ENCODE measurements around the gene RPIA. TPM values are rescaled to one million over a fixed set of nuclear protein-coding genes. Genes with fewer than 3 reads are reported as not detected.

The RPIA gene
- total and polyA plus RNA-seq, 9 of the 15 experiments (the other 6 are each of a cell fraction or from before 2014, with no cell fraction given), result 7.8 to 41.2 (median 25.8) TPM

GRCh38 chr2:88713408-88713807 is 21.9 kb downstream of the RPIA start:
- no TSS peak for BruUV-seq (replicated peaks)
- in situ Hi-C loops (cut with MboI) (no loop called here), intact Hi-C loops (cut with micrococcal nuclease) (no loop called here)
- no peak for DNase-seq (ENCODE audit: extremely low read depth in 1 of 4, low spot score in 3 of 4)
- H3K79me2 ChIP-seq (ENCODE audit: control insufficient read depth, insufficient read depth, low read length), result peaks cover 26% of the 10 kb centered on the region; the same call in 2 of the 3 replicates
- no peak overlapping the region for H3K27ac ChIP-seq (ENCODE audit: extremely low read depth, low read depth, low read length)
- no peaks in the 10 kb centered on the region for H3K27me3 ChIP-seq (ENCODE audit: control insufficient read depth in 2 of 2, insufficient read depth in 2 of 2, low read length in 2 of 2)
- H3K9ac ChIP-seq (ENCODE audit: insufficient read depth in 1 of 2, low read depth in 2 of 2, low read length in 2 of 2), result no peak overlapping the region
- TF ChIP-seq TRIM24 (IDR thresholded peaks at IDR 0.05) (no peak), PURB (CRISPR knock-in tag; IDR thresholded peaks at IDR 0.05; ENCODE audit: low read depth) (no peak), ZNF561 (CRISPR knock-in tag; conservative IDR thresholded peaks at IDR 0.05) (no peak), CHD1 (IDR thresholded peaks at IDR 0.05; ENCODE audit: low read length) (no peak), YY1 (IDR thresholded peaks at IDR 0.05; ENCODE audit: borderline replicate concordance in 1 of 3, control insufficient read depth in 1 of 3, extremely low read depth in 1 of 3, insufficient read depth in 3 of 3, insufficient read length in 1 of 3, insufficient replicate concordance in 2 of 3, low read depth in 1 of 3, low read length in 2 of 3) (no peak), ZNF133 (CRISPR knock-in tag; IDR thresholded peaks at IDR 0.05) (no peak), ZBTB11 (CRISPR knock-in tag; IDR thresholded peaks at IDR 0.05) (no peak), GTF3C2 (IDR thresholded peaks at IDR 0.05; ENCODE audit: borderline replicate concordance, extremely low read depth, insufficient read length) (no peak), BCOR (IDR thresholded peaks at IDR 0.05) (no peak), ETV1 (tag; conservative IDR thresholded peaks at IDR 0.05; ENCODE audit: low read depth) (no peak)
- peaks cover 0 to 3% of the 10 kb centered on the region in 2 experiments; a peak in 2 of 5 replicates for H3K4me1 ChIP-seq (replicated peaks in 1 of 2; ENCODE audit: control insufficient read depth in 2 of 2, insufficient read depth in 2 of 2, low read length in 2 of 2)
- H3K9me1 ChIP-seq (ENCODE audit: control insufficient read depth, insufficient read depth, low read length), result no peaks in the 10 kb centered on the region
- H3K36me3 ChIP-seq (ENCODE audit: control insufficient read depth, insufficient read depth, low read length), result no peaks in the 10 kb centered on the region
- no peak overlapping the region for H2AFZ ChIP-seq (ENCODE audit: low read depth, low read length)
- FAIRE-seq, result no peak
- H3K4me2 ChIP-seq (ENCODE audit: insufficient read depth, low read length), result no peak overlapping the region
- H4K20me1 ChIP-seq (replicated peaks; ENCODE audit: control insufficient read depth, insufficient read depth, low read length), result no peaks in the 10 kb centered on the region
- H3K9me3 ChIP-seq (replicated peaks; ENCODE audit: control insufficient read depth, insufficient read depth, low read depth, low read length), result no peaks in the 10 kb centered on the region
- H3K4me3 ChIP-seq, result no peak overlapping the region
- POLR2A ChIA-PET, result interaction anchor here (0.7 kb wide), 1 partner anchor 87 kb away, joined by 6 read pairs; no protein-coding TSS in a partner anchor
- 91% methylated on average over 4 of the region's 4 CpGs for WGBS (ENCODE audit: insufficient coverage, low coverage, missing lambda C conversion rate)
- no peak for ATAC-seq
- CTCF ChIA-PET (ENCODE audit: low intra/inter-chr PET ratio), result no interaction called here
